Breast epithelium (tissue), 3 donors: ENCODE measurements around the gene TRPM8.

ENCODE experiments used
- CTCF ChIP-seq, 3 donors: fragments of 450-650 bp; IDR thresholded peaks; one replicate each; pipeline ENCODE4 v1.5.1; 2016 to 2017; ENCODE audit warnings: antibody characterized with exemption in 3 of 3, mild to moderate bottlenecking in 3 of 3, moderate library complexity in 3 of 3
- POLR2AphosphoS5 ChIP-seq, 3 donors: sonication (generic); formaldehyde crosslinking; IDR thresholded peaks; one replicate each; pipeline ENCODE4 v1.6.1; 2017; ENCODE audit warnings: antibody characterized with exemption in 3 of 3

- TF ChIP-seq CTCF (IDR thresholded peaks at IDR 0.05) (no peak), POLR2AphosphoS5 (IDR thresholded peaks at IDR 0.05) (no peak)
Observed at GRCh38 chr2:234006501-234006900, 89.3 kb downstream of the TRPM8 start.
